ENCODE results near the gene NR5A1. TPM values are rescaled to one million over a fixed set of nuclear protein-coding genes. Genes with fewer than 3 reads are reported as not detected.

The NR5A1 gene
- total and polyA plus RNA-seq, 2 experiments from 2014 or later: 0.21 TPM; not detected in 1

- peaks cover 5% of the 10 kb centered on the region for H3K4me1 Mint-ChIP-seq
- no peak for DNase-seq (ENCODE audit: low spot score)
- H3K9me2 ChIP-seq (ENCODE audit: insufficient read depth): no peaks in the 10 kb centered on the region
- no peak overlapping the region for H3K27ac Mint-ChIP-seq
- no peak overlapping the region for H3K4me3 Mint-ChIP-seq
- TF ChIP-seq STAT1 (IDR thresholded peaks at IDR 0.05; ENCODE audit: unreplicated experiment): no peak
- no peak for TF ChIP-seq ETS1 (IDR thresholded peaks at IDR 0.05)
- TF ChIP-seq ZNF331 (CRISPR knock-in tag; IDR thresholded peaks at IDR 0.05; ENCODE audit: low read depth): no peak
- TF ChIP-seq ZNF114 (CRISPR knock-in tag; IDR thresholded peaks at IDR 0.05): no peak
- no peak for TF ChIP-seq NANOG (IDR thresholded peaks at IDR 0.05; ENCODE audit: borderline replicate concordance)
- no peak for TF ChIP-seq POLR2AphosphoS5 (IDR thresholded peaks at IDR 0.05; ENCODE audit: low read depth)
- TF ChIP-seq REST (IDR thresholded peaks at IDR 0.05; ENCODE audit: unreplicated experiment): no peak
- TF ChIP-seq, protein P1, sequence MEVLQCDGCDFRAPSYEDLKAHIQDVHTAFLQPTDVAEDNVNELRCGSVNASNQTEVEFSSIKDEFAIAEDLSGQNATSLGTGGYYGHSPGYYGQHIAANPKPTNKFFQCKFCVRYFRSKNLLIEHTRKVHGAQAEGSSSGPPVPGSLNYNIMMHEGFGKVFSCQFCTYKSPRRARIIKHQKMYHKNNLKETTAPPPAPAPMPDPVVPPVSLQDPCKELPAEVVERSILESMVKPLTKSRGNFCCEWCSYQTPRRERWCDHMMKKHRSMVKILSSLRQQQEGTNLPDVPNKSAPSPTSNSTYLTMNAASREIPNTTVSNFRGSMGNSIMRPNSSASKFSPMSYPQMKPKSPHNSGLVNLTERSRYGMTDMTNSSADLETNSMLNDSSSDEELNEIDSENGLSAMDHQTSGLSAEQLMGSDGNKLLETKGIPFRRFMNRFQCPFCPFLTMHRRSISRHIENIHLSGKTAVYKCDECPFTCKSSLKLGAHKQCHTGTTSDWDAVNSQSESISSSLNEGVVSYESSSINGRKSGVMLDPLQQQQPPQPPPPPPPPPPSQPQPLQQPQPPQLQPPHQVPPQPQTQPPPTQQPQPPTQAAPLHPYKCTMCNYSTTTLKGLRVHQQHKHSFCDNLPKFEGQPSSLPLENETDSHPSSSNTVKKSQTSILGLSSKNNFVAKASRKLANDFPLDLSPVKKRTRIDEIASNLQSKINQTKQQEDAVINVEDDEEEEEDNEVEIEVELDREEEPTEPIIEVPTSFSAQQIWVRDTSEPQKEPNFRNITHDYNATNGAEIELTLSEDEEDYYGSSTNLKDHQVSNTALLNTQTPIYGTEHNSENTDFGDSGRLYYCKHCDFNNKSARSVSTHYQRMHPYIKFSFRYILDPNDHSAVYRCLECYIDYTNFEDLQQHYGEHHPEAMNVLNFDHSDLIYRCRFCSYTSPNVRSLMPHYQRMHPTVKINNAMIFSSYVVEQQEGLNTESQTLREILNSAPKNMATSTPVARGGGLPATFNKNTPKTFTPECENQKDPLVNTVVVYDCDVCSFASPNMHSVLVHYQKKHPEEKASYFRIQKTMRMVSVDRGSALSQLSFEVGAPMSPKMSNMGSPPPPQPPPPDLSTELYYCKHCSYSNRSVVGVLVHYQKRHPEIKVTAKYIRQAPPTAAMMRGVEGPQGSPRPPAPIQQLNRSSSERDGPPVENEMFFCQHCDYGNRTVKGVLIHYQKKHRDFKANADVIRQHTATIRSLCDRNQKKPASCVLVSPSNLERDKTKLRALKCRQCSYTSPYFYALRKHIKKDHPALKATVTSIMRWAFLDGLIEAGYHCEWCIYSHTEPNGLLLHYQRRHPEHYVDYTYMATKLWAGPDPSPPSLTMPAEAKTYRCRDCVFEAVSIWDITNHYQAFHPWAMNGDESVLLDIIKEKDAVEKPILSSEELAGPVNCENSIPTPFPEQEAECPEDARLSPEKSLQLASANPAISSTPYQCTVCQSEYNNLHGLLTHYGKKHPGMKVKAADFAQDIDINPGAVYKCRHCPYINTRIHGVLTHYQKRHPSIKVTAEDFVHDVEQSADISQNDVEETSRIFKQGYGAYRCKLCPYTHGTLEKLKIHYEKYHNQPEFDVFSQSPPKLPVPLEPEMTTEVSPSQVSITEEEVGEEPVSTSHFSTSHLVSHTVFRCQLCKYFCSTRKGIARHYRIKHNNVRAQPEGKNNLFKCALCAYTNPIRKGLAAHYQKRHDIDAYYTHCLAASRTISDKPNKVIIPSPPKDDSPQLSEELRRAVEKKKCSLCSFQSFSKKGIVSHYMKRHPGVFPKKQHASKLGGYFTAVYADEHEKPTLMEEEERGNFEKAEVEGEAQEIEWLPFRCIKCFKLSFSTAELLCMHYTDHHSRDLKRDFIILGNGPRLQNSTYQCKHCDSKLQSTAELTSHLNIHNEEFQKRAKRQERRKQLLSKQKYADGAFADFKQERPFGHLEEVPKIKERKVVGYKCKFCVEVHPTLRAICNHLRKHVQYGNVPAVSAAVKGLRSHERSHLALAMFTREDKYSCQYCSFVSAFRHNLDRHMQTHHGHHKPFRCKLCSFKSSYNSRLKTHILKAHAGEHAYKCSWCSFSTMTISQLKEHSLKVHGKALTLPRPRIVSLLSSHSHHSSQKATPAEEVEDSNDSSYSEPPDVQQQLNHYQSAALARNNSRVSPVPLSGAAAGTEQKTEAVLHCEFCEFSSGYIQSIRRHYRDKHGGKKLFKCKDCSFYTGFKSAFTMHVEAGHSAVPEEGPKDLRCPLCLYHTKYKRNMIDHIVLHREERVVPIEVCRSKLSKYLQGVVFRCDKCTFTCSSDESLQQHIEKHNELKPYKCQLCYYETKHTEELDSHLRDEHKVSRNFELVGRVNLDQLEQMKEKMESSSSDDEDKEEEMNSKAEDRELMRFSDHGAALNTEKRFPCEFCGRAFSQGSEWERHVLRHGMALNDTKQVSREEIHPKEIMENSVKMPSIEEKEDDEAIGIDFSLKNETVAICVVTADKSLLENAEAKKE (CRISPR knock-in tag; IDR thresholded peaks at IDR 0.05): no peak
- TF ChIP-seq JUNB (IDR thresholded peaks at IDR 0.05; ENCODE audit: unreplicated experiment): no peak
- no peak for TF ChIP-seq EZH2phosphoT487 (IDR thresholded peaks at IDR 0.05; ENCODE audit: unreplicated experiment)
- no peak for TF ChIP-seq CREB1 (CRISPR knock-in tag; IDR thresholded peaks at IDR 0.05; ENCODE audit: low read depth)
- no peak for TF ChIP-seq EZH2 (IDR thresholded peaks at IDR 0.05; ENCODE audit: low read depth, unreplicated experiment)
- TF ChIP-seq, protein P2, sequence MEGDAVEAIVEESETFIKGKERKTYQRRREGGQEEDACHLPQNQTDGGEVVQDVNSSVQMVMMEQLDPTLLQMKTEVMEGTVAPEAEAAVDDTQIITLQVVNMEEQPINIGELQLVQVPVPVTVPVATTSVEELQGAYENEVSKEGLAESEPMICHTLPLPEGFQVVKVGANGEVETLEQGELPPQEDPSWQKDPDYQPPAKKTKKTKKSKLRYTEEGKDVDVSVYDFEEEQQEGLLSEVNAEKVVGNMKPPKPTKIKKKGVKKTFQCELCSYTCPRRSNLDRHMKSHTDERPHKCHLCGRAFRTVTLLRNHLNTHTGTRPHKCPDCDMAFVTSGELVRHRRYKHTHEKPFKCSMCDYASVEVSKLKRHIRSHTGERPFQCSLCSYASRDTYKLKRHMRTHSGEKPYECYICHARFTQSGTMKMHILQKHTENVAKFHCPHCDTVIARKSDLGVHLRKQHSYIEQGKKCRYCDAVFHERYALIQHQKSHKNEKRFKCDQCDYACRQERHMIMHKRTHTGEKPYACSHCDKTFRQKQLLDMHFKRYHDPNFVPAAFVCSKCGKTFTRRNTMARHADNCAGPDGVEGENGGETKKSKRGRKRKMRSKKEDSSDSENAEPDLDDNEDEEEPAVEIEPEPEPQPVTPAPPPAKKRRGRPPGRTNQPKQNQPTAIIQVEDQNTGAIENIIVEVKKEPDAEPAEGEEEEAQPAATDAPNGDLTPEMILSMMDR (conservative IDR thresholded peaks at IDR 0.05; ENCODE audit: low read depth in 2 of 2): no peak
- no peak overlapping the region for H3K27ac ChIP-seq (ENCODE audit: low read depth)
- H3K36me3 ChIP-seq (ENCODE audit: insufficient read depth): no peaks in the 10 kb centered on the region
- no peak overlapping the region for H2AFZ ChIP-seq
- H3K36me3 Mint-ChIP-seq (ENCODE audit: low read depth): no peaks in the 10 kb centered on the region
- no peaks in the 10 kb centered on the region for H3K79me2 ChIP-seq (replicated peaks; ENCODE audit: insufficient read depth)
- H3K4me1 ChIP-seq (ENCODE audit: insufficient read depth): no peaks in the 10 kb centered on the region
- H3K4me2 ChIP-seq: no peak overlapping the region
- H3K4me3 ChIP-seq: no peak overlapping the region
- ATAC-seq: no peak
- H3K27me3 ChIP-seq (ENCODE audit: insufficient read depth): no peaks in the 10 kb centered on the region
- H3F3A ChIP-seq (replicated peaks; ENCODE audit: low read depth): no peaks in the 10 kb centered on the region
- H3K9me3 Mint-ChIP-seq: no peaks in the 10 kb centered on the region; the same call in 2 of the 3 replicates
- no peaks in the 10 kb centered on the region; the same call in 1 of the 2 replicates for H4K20me1 ChIP-seq (replicated peaks; ENCODE audit: insufficient read depth)
- peaks cover 7% of the 10 kb centered on the region for H3K27me3 Mint-ChIP-seq (ENCODE audit: insufficient read depth, low read depth, poor library complexity)
Measured at GRCh38 chr9:124458441-124458840, 48.8 kb downstream of the NR5A1 start.

Measured in GM23338 (cell line).